SU-DHL-6 (cell line): ENCODE results near the gene ABHD17A.
"Not testable (repeated sequence)": the region's sequence is repeated elsewhere in the genome, so short reads cannot be mapped to it uniquely, and the experiment has no call there.

Experiments used
- H2AFZ ChIP-seq: fragments of 200-600 bp; sonication (generic); 2 replicates; pipeline ENCODE4 v1.6.1; 2014; ENCODE audit warnings: low read depth, mild to moderate bottlenecking, moderate library complexity, mixed read lengths, antibody characterized with exemption, low read length; ENCODE audit not compliant: severe bottlenecking
- H3F3A ChIP-seq: fragments of 200-600 bp; shearing (Covaris generic); 2 replicates; pipeline ENCODE4 v1.6.0; 2016; ENCODE audit warnings: antibody characterized with exemption, mild to moderate bottlenecking; ENCODE audit not compliant: insufficient read depth
- H3K27ac ChIP-seq: fragments of 200-600 bp; sonication (generic); 2 replicates; pipeline ENCODE4 v1.5.1; 2016; ENCODE audit warnings: low read depth, mild to moderate bottlenecking, low read length, moderate library complexity, mixed read lengths
- H3K27me3 ChIP-seq: fragments of 200-600 bp; sonication (generic), shearing (Covaris generic); 2 replicates; pipeline ENCODE4 v1.6.0; 2014; ENCODE audit warnings: mild to moderate bottlenecking, low read length
- H3K36me3 ChIP-seq: fragments of 200-600 bp; sonication (generic); 2 replicates; pipeline ENCODE4 v1.6.1; 2014; ENCODE audit warnings: mild to moderate bottlenecking, low read length, mixed read lengths
- H3K4me2 ChIP-seq: fragments of 300-600, 200-600 bp; shearing (Covaris generic), sonication (generic); 2 replicates; pipeline ENCODE4 v1.6.0; 2014; ENCODE audit warnings: low read length, low read depth, mild to moderate bottlenecking; ENCODE audit not compliant: poor library complexity, severe bottlenecking
- H3K4me3 ChIP-seq: fragments of 200-600 bp; sonication (generic); 2 replicates; pipeline ENCODE4 v1.5.1; 2014; ENCODE audit warnings: antibody characterized with exemption, low read length, mild to moderate bottlenecking, mixed read lengths; ENCODE audit not compliant: insufficient read depth, poor library complexity, severe bottlenecking
- H3K79me2 ChIP-seq: fragments of 200-600 bp; sonication (generic); 2 replicates; pipeline ENCODE4 v1.6.1; 2014; ENCODE audit warnings: mild to moderate bottlenecking, low read length, moderate library complexity; ENCODE audit not compliant: insufficient read depth
- H3K9ac ChIP-seq: fragments of 200-600 bp; sonication (generic); 2 replicates; pipeline ENCODE4 v1.7.0; 2014; ENCODE audit warnings: mild to moderate bottlenecking, low read length
- H3K9me2 ChIP-seq: fragments of 200-600 bp; sonication (generic); replicated peaks from 2 replicates; pipeline ENCODE4 v1.6.1; 2014; ENCODE audit warnings: low read length; ENCODE audit not compliant: insufficient read depth
- H3K9me3 ChIP-seq: fragments of 200-600 bp; sonication (generic); 2 replicates; pipeline ENCODE4 v1.6.1; 2014; ENCODE audit warnings: low read length, mixed read lengths; ENCODE audit not compliant: insufficient read depth
- H4K20me1 ChIP-seq: fragments of 200-600 bp; sonication (generic); 2 replicates; pipeline ENCODE4 v1.6.1; 2014; ENCODE audit warnings: low read depth, mild to moderate bottlenecking, antibody characterized with exemption, low read length, moderate library complexity, mixed read lengths
- EZH2phosphoT487 ChIP-seq: fragments of 200-600 bp; sonication (generic), shearing (Covaris generic); conservative IDR thresholded peaks from 2 replicates; pipeline ENCODE4 v1.6.1; 2018; ENCODE audit warnings: mild to moderate bottlenecking, antibody characterized with exemption, low read length, moderate library complexity, mixed read lengths
- TF ChIP-seq, protein P1 (sequence below): fragments of 200-600 bp; sonication (generic); IDR thresholded peaks from one replicate; pipeline ENCODE4 v1.5.1; 2017; ENCODE audit warnings: antibody characterized with exemption, mild to moderate bottlenecking, low read length, moderate library complexity; ENCODE audit not compliant: insufficient read depth, poor library complexity, severe bottlenecking

Gene ABHD17A

DNA sequence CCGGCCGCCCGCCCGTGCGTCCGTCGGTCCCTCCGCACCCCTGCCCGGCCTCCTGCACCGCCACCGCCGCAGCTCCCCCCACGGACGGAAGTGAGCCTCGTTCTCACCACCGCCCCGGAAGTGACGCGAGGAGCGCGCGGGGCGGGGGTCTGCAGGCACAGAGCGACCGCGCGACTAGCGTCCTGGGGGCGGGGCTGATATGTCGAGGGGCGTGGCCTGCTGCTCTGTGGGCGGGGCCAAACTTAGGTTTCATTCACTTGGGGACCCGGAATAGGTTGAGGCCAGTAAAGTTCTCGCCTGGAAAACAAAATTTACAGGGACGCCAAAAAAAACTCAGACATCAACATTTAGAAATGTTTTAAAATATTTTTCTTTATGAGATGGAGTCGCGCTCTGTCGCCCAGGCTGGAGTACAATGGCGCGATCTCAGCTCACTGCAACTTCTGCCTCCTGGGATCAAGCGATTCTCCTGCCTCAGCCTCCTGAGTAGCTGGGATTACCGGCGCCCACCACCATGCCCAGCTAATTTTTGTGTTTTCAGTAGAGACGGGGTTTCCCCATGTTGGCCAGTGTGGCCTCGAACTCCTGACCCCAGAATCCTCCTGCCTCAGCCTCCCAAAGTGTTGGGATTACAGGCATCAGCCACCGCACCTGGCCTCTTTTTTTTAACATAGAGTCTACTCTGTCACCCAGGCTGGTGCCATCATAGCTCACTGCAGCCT is at the start of gene ABHD17A:
ABHD17A (minus strand) TSS at position 99 of the 722 bp plus-strand sequence. CDS start 3,930 bp downstream, outside the sequence.
- not testable (repeated sequence) for H3F3A ChIP-seq, H2AFZ ChIP-seq, H3K27me3 ChIP-seq, H3K27ac ChIP-seq, H3K9me3 ChIP-seq, H4K20me1 ChIP-seq, H3K36me3 ChIP-seq, H3K9me2 ChIP-seq
- Histone ChIP-seq H3K4me2 (peak within 1 kb of the TSS; percentile 95), H3K9ac (peak within 1 kb of the TSS; percentile 86), H3K4me3 (peak within 1 kb of the TSS; percentile 87), H3K79me2 (peaks cover 19% of the 10 kb centered on the region)

DNA sequence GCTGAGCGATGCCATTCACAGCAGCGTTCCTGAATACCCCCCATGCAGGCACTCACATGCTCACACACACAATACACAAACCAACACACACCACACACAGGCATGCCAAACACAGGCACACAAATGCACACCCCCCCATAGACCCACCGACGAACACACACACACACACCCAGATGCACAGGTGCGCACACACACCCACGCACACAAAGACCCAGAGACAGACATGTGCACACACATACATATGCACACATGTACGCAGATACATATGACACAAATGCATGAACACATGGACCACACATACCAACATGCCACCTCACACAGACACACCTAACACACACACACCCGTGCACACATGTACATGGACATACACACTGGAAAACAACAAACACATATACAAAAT is 48.6 kb upstream of the ABHD17A start:
- no peak overlapping the region for H2AFZ ChIP-seq
- H3K4me2 ChIP-seq, result no peak overlapping the region
- H4K20me1 ChIP-seq, result no peaks in the 10 kb centered on the region
- no peak overlapping the region for H3K4me3 ChIP-seq
- H3K79me2 ChIP-seq, result no peaks in the 10 kb centered on the region
- no peak overlapping the region for H3K9ac ChIP-seq
- no peaks in the 10 kb centered on the region for H3K36me3 ChIP-seq
- TF ChIP-seq, protein P1, sequence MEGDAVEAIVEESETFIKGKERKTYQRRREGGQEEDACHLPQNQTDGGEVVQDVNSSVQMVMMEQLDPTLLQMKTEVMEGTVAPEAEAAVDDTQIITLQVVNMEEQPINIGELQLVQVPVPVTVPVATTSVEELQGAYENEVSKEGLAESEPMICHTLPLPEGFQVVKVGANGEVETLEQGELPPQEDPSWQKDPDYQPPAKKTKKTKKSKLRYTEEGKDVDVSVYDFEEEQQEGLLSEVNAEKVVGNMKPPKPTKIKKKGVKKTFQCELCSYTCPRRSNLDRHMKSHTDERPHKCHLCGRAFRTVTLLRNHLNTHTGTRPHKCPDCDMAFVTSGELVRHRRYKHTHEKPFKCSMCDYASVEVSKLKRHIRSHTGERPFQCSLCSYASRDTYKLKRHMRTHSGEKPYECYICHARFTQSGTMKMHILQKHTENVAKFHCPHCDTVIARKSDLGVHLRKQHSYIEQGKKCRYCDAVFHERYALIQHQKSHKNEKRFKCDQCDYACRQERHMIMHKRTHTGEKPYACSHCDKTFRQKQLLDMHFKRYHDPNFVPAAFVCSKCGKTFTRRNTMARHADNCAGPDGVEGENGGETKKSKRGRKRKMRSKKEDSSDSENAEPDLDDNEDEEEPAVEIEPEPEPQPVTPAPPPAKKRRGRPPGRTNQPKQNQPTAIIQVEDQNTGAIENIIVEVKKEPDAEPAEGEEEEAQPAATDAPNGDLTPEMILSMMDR, result no peak
- TF ChIP-seq EZH2phosphoT487, result no peak
- no peaks in the 10 kb centered on the region for H3K27me3 ChIP-seq
- H3K9me2 ChIP-seq, result no peaks in the 10 kb centered on the region
- H3K9me3 ChIP-seq, result no peaks in the 10 kb centered on the region
- H3F3A ChIP-seq, result no peaks in the 10 kb centered on the region
- H3K27ac ChIP-seq, result no peak overlapping the region

DNA sequence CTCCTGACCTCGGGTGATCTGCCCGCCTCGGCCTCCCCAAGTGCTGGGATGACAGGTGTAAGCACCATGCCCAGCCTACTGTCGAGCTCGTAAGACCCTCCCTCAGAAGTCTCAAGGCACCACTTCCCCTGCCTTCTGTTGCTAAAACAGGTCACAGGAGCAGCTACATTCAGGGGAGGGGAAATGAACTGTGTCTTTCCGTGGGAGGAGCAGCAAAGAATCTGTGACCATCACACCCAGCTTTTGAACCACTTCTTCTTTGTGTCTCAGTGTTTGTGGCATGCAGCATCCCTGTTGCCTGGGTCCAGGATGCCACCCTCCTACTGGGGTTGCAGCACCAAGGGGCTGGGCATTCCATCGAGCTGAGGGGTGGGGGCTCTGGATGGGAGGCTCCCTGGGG is 47.9 kb upstream of the ABHD17A start:
- TF ChIP-seq, protein P1, result no peak
- TF ChIP-seq EZH2phosphoT487, result no peak
- Histone ChIP-seq H3K9me2 (no peaks in the 10 kb centered on the region), H3K79me2 (no peaks in the 10 kb centered on the region), H3K9ac (no peak overlapping the region), H2AFZ (no peak overlapping the region), H3K27me3 (no peaks in the 10 kb centered on the region), H3F3A (no peaks in the 10 kb centered on the region), H3K9me3 (no peaks in the 10 kb centered on the region), H4K20me1 (no peaks in the 10 kb centered on the region), H3K4me3 (no peak overlapping the region), H3K36me3 (no peaks in the 10 kb centered on the region), H3K27ac (no peak overlapping the region), H3K4me2 (no peak overlapping the region)

DNA sequence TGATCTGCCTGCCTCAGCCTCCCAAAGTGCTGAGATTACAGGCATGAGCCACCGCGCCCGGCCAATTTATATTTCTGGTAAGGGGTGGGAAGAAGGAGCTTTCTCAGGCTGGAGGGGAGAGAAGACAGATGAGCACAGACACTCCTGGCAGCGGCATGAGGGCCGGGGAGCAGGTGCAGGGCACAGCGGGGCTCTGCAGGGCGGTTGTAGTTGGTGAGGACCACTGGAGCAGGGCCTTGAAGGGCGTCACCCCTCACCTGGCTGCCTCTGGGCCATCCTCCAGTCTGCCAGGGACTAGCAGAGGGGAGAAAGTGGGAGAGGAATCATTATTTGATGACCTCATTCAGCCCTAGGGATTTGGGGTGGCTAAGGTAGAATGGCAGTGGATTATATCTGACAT is 47.1 kb upstream of the ABHD17A start:
- no peak overlapping the region for H3K27ac ChIP-seq
- H3K36me3 ChIP-seq, result no peaks in the 10 kb centered on the region
- no peaks in the 10 kb centered on the region for H3K79me2 ChIP-seq
- no peak overlapping the region for H3K9ac ChIP-seq
- TF ChIP-seq, protein P1, result no peak
- TF ChIP-seq EZH2phosphoT487, result no peak
- H3F3A ChIP-seq, result no peaks in the 10 kb centered on the region
- H3K9me2 ChIP-seq, result no peaks in the 10 kb centered on the region
- H3K27me3 ChIP-seq, result no peaks in the 10 kb centered on the region
- no peaks in the 10 kb centered on the region for H3K9me3 ChIP-seq
- H3K4me2 ChIP-seq, result no peak overlapping the region
- H2AFZ ChIP-seq, result no peak overlapping the region
- H4K20me1 ChIP-seq, result no peaks in the 10 kb centered on the region
- no peak overlapping the region for H3K4me3 ChIP-seq
